HCT116 (cell line): Measurements from ENCODE around the gene GRAMD2A. TPM values are rescaled to one million over a fixed set of nuclear protein-coding genes. Genes with fewer than 3 reads are reported as not detected.

Experiments used
- ATAC-seq: fragments of 200-7000 bp; cut with Tn5 transposase; 2 replicates; pipeline ENCODE4 v1.9.1; 2020; ENCODE audit warnings: mild to moderate bottlenecking, moderate library complexity
- BruUV-seq: library from RNA; stranded (reverse); fragments of 400-500 nt; replicated peaks from 2 replicates; lab custom pipeline; 2021; lab: Mats Ljungman, UMichigan
- CTCF ChIA-PET: fragments of 300-600 bp; sonication (Branson Sonifier 250); formaldehyde crosslinking; loops from one replicate; lab custom pipeline; 2021; ENCODE audit warnings: antibody characterized with exemption; lab: Charles Lee
- POLR2A ChIA-PET: fragments of 300-600, 350-600 bp; sonication (Branson Sonifier 250); formaldehyde crosslinking; loops from one replicate; lab custom pipeline; 2021; ENCODE audit warnings: antibody characterized with exemption; lab: Charles Lee
- RAD21 ChIA-PET, 2 experiments: fragments of 300-600 bp; sonication (Branson Sonifier 250); formaldehyde crosslinking; loops; one replicate each; lab custom pipeline; 2023; ENCODE audit warnings: low total read pairs in 2 of 2; ENCODE audit not compliant: uncharacterized antibody in 2 of 2, unreplicated experiment in 2 of 2, low non-redundant PET in 1 of 2; lab: Charles Lee
- DNase-seq: peaks from one replicate; pipeline ENCODE4 v3.0.0-alpha.2; 2010; ENCODE audit warnings: low read depth, low spot score
- H2AFZ ChIP-seq: fragments of 200-600 bp; shearing (Covaris generic), sonication (generic); 2 replicates; pipeline ENCODE4 v1.6.1; 2017; ENCODE audit warnings: low read depth, mixed run types, mixed read lengths, antibody characterized with exemption, low read length; ENCODE audit not compliant: poor library complexity, severe bottlenecking
- H3K27ac ChIP-seq: 2 replicates; pipeline ENCODE4 v1.5.1; 2012; ENCODE audit warnings: low read depth, low read length
- H3K27me3 ChIP-seq: fragments of 200-600 bp; sonication (generic); 2 replicates; pipeline ENCODE4 v1.6.1; 2016; ENCODE audit warnings: mixed run types, low read length, mixed read lengths; ENCODE audit not compliant: insufficient read depth
- H3K36me3 ChIP-seq, 2 experiments: fragments of 200-500 bp in 1 of 2; fragments of 200-600 bp in 1 of 2; sonication (Bioruptor generic) in 1 of 2; sonication (generic) in 1 of 2; 2 replicates each; pipeline versions ENCODE4 v1.5.1 to v1.6.1; 2014 to 2016; ENCODE audit warnings: low read length in 2 of 2, inconsistent platforms in 1 of 2, mixed read lengths in 1 of 2, mixed run types in 1 of 2; ENCODE audit not compliant: insufficient read depth in 2 of 2, control insufficient read depth in 1 of 2
- H3K4me1 ChIP-seq, 2 experiments: fragments of 200-600 bp in 1 of 2; sonication (generic) in 1 of 2; 2 replicates each; pipeline versions ENCODE4 v1.5.1 to v1.6.1; 2012 to 2017; ENCODE audit warnings: low read length in 2 of 2, inconsistent platforms in 1 of 2, mild to moderate bottlenecking in 1 of 2, mixed read lengths in 1 of 2, mixed run types in 1 of 2, moderate library complexity in 1 of 2; ENCODE audit not compliant: insufficient read depth in 2 of 2, control insufficient read depth in 1 of 2
- H3K4me2 ChIP-seq: fragments of 200-600 bp; sonication (generic); 2 replicates; pipeline ENCODE4 v1.6.1; 2017; ENCODE audit warnings: mixed run types, low read length, mixed read lengths
- H3K4me3 ChIP-seq, 2 experiments: fragments of 200-600 bp in 1 of 2; sonication (generic) in 1 of 2; replicated peaks in 1 of 2; 2 replicates each; pipeline ENCODE4 v1.5.1; 2011 to 2016; ENCODE audit warnings: low read length in 2 of 2, control low read depth in 1 of 2, low read depth in 1 of 2, mild to moderate bottlenecking in 1 of 2, mixed read lengths in 1 of 2, mixed run types in 1 of 2
- H3K79me2 ChIP-seq: fragments of 200-600 bp; sonication (generic); 2 replicates; pipeline ENCODE4 v1.6.1; 2017; ENCODE audit warnings: mild to moderate bottlenecking, mixed run types, low read length, moderate library complexity, mixed read lengths; ENCODE audit not compliant: insufficient read depth
- H3K9ac ChIP-seq: fragments of 200-600 bp; sonication (generic); 2 replicates; pipeline ENCODE4 v1.6.1; 2016; ENCODE audit warnings: low read length, mixed read lengths
- H3K9me2 ChIP-seq: fragments of 200-600 bp; sonication (generic), shearing (Covaris generic); 2 replicates; pipeline ENCODE4 v1.6.1; 2017; ENCODE audit warnings: mixed run types, mild to moderate bottlenecking, moderate library complexity; ENCODE audit not compliant: insufficient read depth
- H3K9me3 ChIP-seq, 2 experiments: fragments of 200-500 bp in 1 of 2; fragments of 200-600 bp in 1 of 2; sonication (Bioruptor generic) in 1 of 2; sonication (generic) in 1 of 2; 2 replicates each; pipeline ENCODE4 v1.6.1; 2014 to 2017; ENCODE audit warnings: low read length in 2 of 2, mixed read lengths in 2 of 2, inconsistent platforms in 1 of 2, low read depth in 1 of 2, mild to moderate bottlenecking in 1 of 2, mixed run types in 1 of 2, moderate library complexity in 1 of 2; ENCODE audit not compliant: control insufficient read depth in 1 of 2, insufficient read depth in 1 of 2
- H4K20me1 ChIP-seq: fragments of 200-600 bp; sonication (generic), shearing (Covaris generic); 2 replicates; pipeline ENCODE4 v1.6.1; 2017; ENCODE audit warnings: mixed run types, mild to moderate bottlenecking, moderate library complexity; ENCODE audit not compliant: insufficient read depth
- ATF3 ChIP-seq: IDR thresholded peaks from 2 replicates; pipeline ENCODE4 v1.6.1; 2012
- CBX3 ChIP-seq: IDR thresholded peaks from 2 replicates; pipeline ENCODE4 v1.6.1; 2012; ENCODE audit warnings: low read depth
- CTCF ChIP-seq, 3 experiments: fragments of 200-600 bp in 1 of 3; sonication (generic) in 1 of 3; IDR thresholded peaks in 2 of 3; conservative IDR thresholded peaks in 1 of 3; 2 replicates each; pipeline ENCODE4 v1.5.1; 2012 to 2017; ENCODE audit warnings: low read depth in 2 of 3, low read length in 2 of 3, antibody characterized with exemption in 1 of 3, borderline replicate concordance in 1 of 3, control low read depth in 1 of 3, mild to moderate bottlenecking in 1 of 3, mixed read lengths in 1 of 3, mixed run types in 1 of 3, moderate library complexity in 1 of 3; ENCODE audit not compliant: insufficient read depth in 1 of 3
- EGR1 ChIP-seq: IDR thresholded peaks from 2 replicates; pipeline ENCODE4 v1.6.1; 2012; ENCODE audit warnings: low read depth
- ELF1 ChIP-seq: IDR thresholded peaks from 2 replicates; pipeline ENCODE4 v1.6.1; 2012; ENCODE audit warnings: low read depth, borderline replicate concordance
- EZH2phosphoT487 ChIP-seq: fragments of 200-600 bp; IDR thresholded peaks from 2 replicates; pipeline ENCODE4 v1.6.1; 2018; ENCODE audit warnings: antibody characterized with exemption, borderline replicate concordance
- FOSL1 ChIP-seq: IDR thresholded peaks from 2 replicates; pipeline ENCODE4 v1.6.1; 2012; ENCODE audit warnings: low read depth
- JUND ChIP-seq: IDR thresholded peaks from 2 replicates; pipeline ENCODE4 v1.6.1; 2012
- POLR2A ChIP-seq: IDR thresholded peaks from 2 replicates; pipeline ENCODE4 v1.7.0; 2011; ENCODE audit warnings: borderline replicate concordance; ENCODE audit not compliant: insufficient read depth, insufficient read length; ENCODE audit errors: extremely low read depth
- POLR2AphosphoS5 ChIP-seq: IDR thresholded peaks from 2 replicates; pipeline ENCODE4 v1.6.1; 2011; ENCODE audit warnings: mild to moderate bottlenecking, low read depth, low read length, moderate library complexity
- RAD21 ChIP-seq: IDR thresholded peaks from 2 replicates; pipeline ENCODE4 v1.6.1; 2012; ENCODE audit warnings: low read depth, mild to moderate bottlenecking
- REST ChIP-seq: IDR thresholded peaks from 2 replicates; pipeline ENCODE4 v1.6.1; 2012; ENCODE audit warnings: low read depth
- SIN3A ChIP-seq: IDR thresholded peaks from 2 replicates; pipeline ENCODE4 v1.6.1; 2012; ENCODE audit warnings: low read depth
- SP1 ChIP-seq: IDR thresholded peaks from 2 replicates; pipeline ENCODE4 v1.6.1; 2012; ENCODE audit warnings: low read depth
- TCF7L2 ChIP-seq: IDR thresholded peaks from 2 replicates; pipeline ENCODE4 v1.7.0; 2011; ENCODE audit warnings: borderline replicate concordance, inconsistent platforms; ENCODE audit not compliant: insufficient read depth, insufficient read length; ENCODE audit errors: extremely low read depth
- intact Hi-C: fragments of 100-400 bp; cut with micrococcal nuclease; formaldehyde crosslinking; loops from 2 replicates; pipeline ENCODE4 v1.10.0; 2022
- total RNA-seq: library from RNA; stranded (reverse); gene quantifications from one replicate; pipeline ENCODE4 v1.2.1, GENCODE V29; 2021; ENCODE audit not compliant: unreplicated experiment

The GRAMD2A gene
- total RNA-seq, 1 experiment from 2014 or later: 8.0 TPM

GRCh38 chr15:72160696-72161245 lies 36.8 kb downstream of the GRAMD2A start:
- Histone ChIP-seq H3K36me3 (no peaks in the 10 kb centered on the region), H3K79me2 (no peaks in the 10 kb centered on the region), H3K4me1 (peaks cover 0 to 6% of the 10 kb centered on the region in 2 experiments; a peak in 2 of 4 replicates), H3K27ac (no peak overlapping the region), H2AFZ (no peak overlapping the region), H3K27me3 (no peaks in the 10 kb centered on the region), H3K9me2 (no peaks in the 10 kb centered on the region), H3K9me3 (no peaks in the 10 kb centered on the region), H3K9ac (no peak overlapping the region), H4K20me1 (no peaks in the 10 kb centered on the region), H3K4me3 (no peak overlapping the region), H3K4me2 (no peak overlapping the region)
- CTCF ChIA-PET: no interaction called here
- POLR2A ChIA-PET: no interaction called here
- no peak for TF ChIP-seq ATF3
- no peak for TF ChIP-seq SIN3A
- TF ChIP-seq POLR2AphosphoS5: no peak
- no peak for TF ChIP-seq POLR2A
- TF ChIP-seq REST: no peak
- TF ChIP-seq CTCF (IDR thresholded peaks at IDR 0.05 in 2 of 3, conservative IDR thresholded peaks at IDR 0.05 in 1 of 3; ENCODE audit: borderline replicate concordance in 1 of 3, insufficient read depth in 1 of 3, low read depth in 2 of 3, low read length in 2 of 3): no peak
- no peak for TF ChIP-seq CBX3
- TF ChIP-seq EGR1: no peak
- TF ChIP-seq FOSL1: no peak
- no peak for TF ChIP-seq EZH2phosphoT487
- TF ChIP-seq ELF1: no peak
- TF ChIP-seq JUND: no peak
- TF ChIP-seq SP1: no peak
- TF ChIP-seq TCF7L2: no peak
- TF ChIP-seq RAD21: no peak
- DNase-seq: no peak
- no peak for ATAC-seq
- BruUV-seq: no TSS peak
- RAD21 ChIA-PET: no interaction called here
- intact Hi-C loops: no loop called here
